Bronchial epithelial cell (primary cell): ENCODE results near the gene GALNT18. TPM values are rescaled to one million over a fixed set of nuclear protein-coding genes. Genes with fewer than 3 reads are reported as not detected.

ENCODE experiments used
- DNase-seq: peaks from one replicate; pipeline ENCODE4 v3.0.0-alpha.2; 2010; ENCODE audit warnings: low read depth
- FAIRE-seq: peaks from 2 replicates; lab custom pipeline; 2011; peaks lifted over from hg19 to GRCh38; lab: Jason Lieb, UNC
- H3K27me3 ChIP-seq: 2 replicates; pipeline ENCODE4 v1.5.1; 2011; ENCODE audit warnings: low read length; ENCODE audit not compliant: control insufficient read depth, insufficient read depth
- H3K36me3 ChIP-seq: 2 replicates; pipeline ENCODE4 v1.5.1; 2011; ENCODE audit warnings: low read length; ENCODE audit not compliant: control insufficient read depth, insufficient read depth
- H3K4me3 ChIP-seq: 2 replicates; pipeline ENCODE4 v1.5.1; 2011; ENCODE audit warnings: mild to moderate bottlenecking, low read depth, low read length, control low read depth
- total RNA-seq: library from RNA; depleted of rRNA; stranded (reverse); fragments of >200 nt; gene quantifications from 2 replicates; pipeline ENCODE4 v1.2.1, GENCODE V29; 2014
- TF ChIP-seq, protein P1 (sequence below): IDR thresholded peaks from 2 replicates; pipeline ENCODE4 v1.5.1; 2011; ENCODE audit warnings: mild to moderate bottlenecking, moderate library complexity, low read length, control low read depth, inconsistent platforms; ENCODE audit not compliant: insufficient read depth, severe bottlenecking

The GALNT18 gene
- total RNA-seq, 1 donor from 2014 or later, result 26.1 TPM

DNA sequence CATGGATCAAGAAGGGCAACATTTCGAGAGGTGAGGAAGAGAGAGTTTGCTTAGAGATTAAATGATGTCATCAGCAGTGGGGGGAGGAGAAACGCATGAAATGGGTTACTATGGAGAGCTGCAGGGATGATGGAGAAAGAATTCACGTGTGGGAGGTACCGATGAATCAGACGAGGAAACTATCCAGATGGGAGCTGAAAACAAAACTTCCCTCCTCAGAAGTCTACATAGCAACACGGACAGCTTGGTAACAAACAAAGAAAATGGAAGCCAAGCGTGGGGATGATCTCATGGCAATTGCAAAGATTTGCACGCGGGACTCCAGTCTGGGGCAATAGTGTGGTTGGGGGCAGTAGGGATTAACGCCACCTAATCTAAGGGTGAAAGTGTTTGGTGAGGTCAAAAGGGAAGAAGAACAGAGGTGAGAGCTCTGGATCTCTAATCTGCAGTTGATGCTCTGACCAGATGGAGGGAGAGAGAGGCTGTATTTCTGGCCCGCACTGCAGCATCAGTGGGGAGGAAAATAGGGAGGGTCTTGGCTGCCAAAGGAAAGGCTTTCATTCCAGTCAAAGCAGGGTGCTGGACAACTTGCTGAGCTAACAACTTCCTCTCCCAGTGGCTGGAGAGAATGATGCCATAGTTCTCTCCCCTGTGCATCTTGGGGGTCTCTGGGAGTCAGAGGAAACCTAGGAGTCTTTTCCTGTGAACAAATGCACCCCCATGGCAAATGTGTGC is 225.3 kb downstream of the GALNT18 start:
- Histone ChIP-seq H3K4me3 (no peak overlapping the region), H3K27me3 (no peaks in the 10 kb centered on the region), H3K36me3 (no peaks in the 10 kb centered on the region)
- peak; percentile 86 for FAIRE-seq
- TF ChIP-seq, protein P1, sequence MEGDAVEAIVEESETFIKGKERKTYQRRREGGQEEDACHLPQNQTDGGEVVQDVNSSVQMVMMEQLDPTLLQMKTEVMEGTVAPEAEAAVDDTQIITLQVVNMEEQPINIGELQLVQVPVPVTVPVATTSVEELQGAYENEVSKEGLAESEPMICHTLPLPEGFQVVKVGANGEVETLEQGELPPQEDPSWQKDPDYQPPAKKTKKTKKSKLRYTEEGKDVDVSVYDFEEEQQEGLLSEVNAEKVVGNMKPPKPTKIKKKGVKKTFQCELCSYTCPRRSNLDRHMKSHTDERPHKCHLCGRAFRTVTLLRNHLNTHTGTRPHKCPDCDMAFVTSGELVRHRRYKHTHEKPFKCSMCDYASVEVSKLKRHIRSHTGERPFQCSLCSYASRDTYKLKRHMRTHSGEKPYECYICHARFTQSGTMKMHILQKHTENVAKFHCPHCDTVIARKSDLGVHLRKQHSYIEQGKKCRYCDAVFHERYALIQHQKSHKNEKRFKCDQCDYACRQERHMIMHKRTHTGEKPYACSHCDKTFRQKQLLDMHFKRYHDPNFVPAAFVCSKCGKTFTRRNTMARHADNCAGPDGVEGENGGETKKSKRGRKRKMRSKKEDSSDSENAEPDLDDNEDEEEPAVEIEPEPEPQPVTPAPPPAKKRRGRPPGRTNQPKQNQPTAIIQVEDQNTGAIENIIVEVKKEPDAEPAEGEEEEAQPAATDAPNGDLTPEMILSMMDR, result no peak
- DNase-seq, result peak; percentile 90

DNA sequence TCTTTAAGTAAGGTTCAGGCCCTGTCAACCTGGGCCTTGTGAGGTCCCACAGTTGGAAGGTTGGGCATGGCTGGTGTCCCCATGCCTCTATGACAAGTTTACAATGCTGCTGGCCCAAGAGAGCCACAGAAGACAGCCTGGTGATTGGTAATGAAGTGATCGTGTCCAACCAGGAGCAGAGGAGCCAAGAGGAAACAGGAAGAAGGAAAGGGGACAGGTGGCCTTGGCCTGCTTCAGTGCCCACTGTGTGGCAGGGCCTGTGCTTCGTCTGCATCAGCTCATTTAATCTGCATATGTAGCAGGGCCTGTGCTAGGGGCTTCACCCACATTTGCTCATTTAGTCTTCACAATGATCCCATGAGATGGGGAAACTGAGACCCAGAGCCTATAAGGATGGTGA is 226.7 kb downstream of the GALNT18 start:
- FAIRE-seq (peak; percentile 28), DNase-seq (no peak)
- H3K36me3 ChIP-seq, result no peaks in the 10 kb centered on the region
- no peaks in the 10 kb centered on the region for H3K27me3 ChIP-seq
- TF ChIP-seq, protein P1, result no peak
- no peak overlapping the region for H3K4me3 ChIP-seq

- TF ChIP-seq, protein P1, result no peak
- FAIRE-seq, result no peak
- H3K36me3 ChIP-seq, result no peaks in the 10 kb centered on the region
- DNase-seq, result no peak
- H3K27me3 ChIP-seq, result no peaks in the 10 kb centered on the region
- no peak overlapping the region for H3K4me3 ChIP-seq
These were observed 227.6 kb downstream of the GALNT18 start for GRCh38 chr11:11394241-11394640.

DNA sequence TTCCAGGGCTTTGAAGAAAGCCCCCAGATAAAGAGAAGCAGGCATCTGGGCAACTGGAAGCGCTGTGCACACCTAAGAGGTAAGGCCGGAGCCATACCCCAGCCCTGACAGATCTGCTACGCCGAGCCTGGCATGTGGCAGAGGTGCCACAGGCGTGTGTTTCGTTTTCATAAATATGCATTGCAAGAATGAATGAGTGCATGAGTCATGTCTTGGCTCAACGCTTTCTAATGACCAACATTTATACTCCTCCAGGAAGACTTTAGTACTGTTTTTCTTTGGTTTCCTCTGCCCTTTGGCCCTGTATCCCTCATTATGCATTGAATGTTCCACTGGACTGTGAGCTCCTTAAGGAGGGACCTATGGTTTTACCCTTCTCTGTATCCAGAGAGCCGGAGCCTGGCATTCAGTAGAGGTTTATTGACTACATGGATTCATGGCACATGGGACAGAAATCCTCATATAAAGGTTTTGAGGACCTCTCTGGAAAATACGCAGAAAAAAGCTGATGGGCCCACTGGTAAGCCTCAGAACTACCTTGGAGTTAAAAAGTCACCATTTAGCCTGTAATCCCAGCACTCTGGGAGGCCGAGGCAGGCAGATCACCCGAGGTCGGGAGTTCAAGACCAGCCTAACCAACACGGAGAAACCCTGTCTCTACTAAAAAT is 229.9 kb downstream of the GALNT18 start:
- H3K4me3 ChIP-seq, result no peak overlapping the region
- no peak for FAIRE-seq

GRCh38 chr11:11391169-11391568 is 230.6 kb downstream of the GALNT18 start:
- no peak for DNase-seq
- FAIRE-seq, result no peak
- no peaks in the 10 kb centered on the region for H3K27me3 ChIP-seq
- H3K4me3 ChIP-seq, result no peak overlapping the region
- TF ChIP-seq, protein P1, result no peak
- no peaks in the 10 kb centered on the region for H3K36me3 ChIP-seq

More for the DNA sequence above, 229.9 kb downstream of the GALNT18 start:
- H3K36me3 ChIP-seq, result no peaks in the 10 kb centered on the region
- peak; percentile 84 for DNase-seq
- H3K27me3 ChIP-seq, result no peaks in the 10 kb centered on the region
- TF ChIP-seq, protein P1, result no peak
